ENCODE results near the gene LMAN2L. TPM values are rescaled to one million over a fixed set of nuclear protein-coding genes. Genes with fewer than 3 reads are reported as not detected.

The LMAN2L gene
- total RNA-seq, 3 donors from 2014 or later: 21.9 to 39.8 (median 24.3) TPM

GRCh38 chr2:96689431-96689991 lies 50.4 kb downstream of the LMAN2L start:
- no peaks in the 10 kb centered on the region for H3K9me3 ChIP-seq
- no peaks in the 10 kb centered on the region for H3K4me1 ChIP-seq
- H3K4me3 ChIP-seq: no peak overlapping the region
- intact Hi-C loops (cut with DNase I; ENCODE audit: low total_unique reads): no loop called here
- no peaks in the 10 kb centered on the region for H3K36me3 ChIP-seq
- DNase-seq (ENCODE audit: low spot score in 2 of 2): no peak
- no peaks in the 10 kb centered on the region for H3K27me3 ChIP-seq
- no peak for TF ChIP-seq POLR2AphosphoS5 (IDR thresholded peaks at IDR 0.05)
- TF ChIP-seq CTCF (IDR thresholded peaks at IDR 0.05): no peak
- TF ChIP-seq POLR2A (IDR thresholded peaks at IDR 0.05): no peak
- no peak overlapping the region for H3K27ac ChIP-seq

GRCh38 chr2:96688649-96689430 lies 51.0 kb downstream of the LMAN2L start:
- intact Hi-C loops (cut with DNase I; ENCODE audit: low total_unique reads): no loop called here
- H3K27me3 ChIP-seq: no peaks in the 10 kb centered on the region
- H3K4me3 ChIP-seq: no peak overlapping the region
- no peaks in the 10 kb centered on the region for H3K36me3 ChIP-seq
- H3K4me1 ChIP-seq: no peaks in the 10 kb centered on the region
- H3K9me3 ChIP-seq: no peaks in the 10 kb centered on the region
- TF ChIP-seq POLR2A (IDR thresholded peaks at IDR 0.05) (no peak), CTCF (IDR thresholded peaks at IDR 0.05) (no peak), POLR2AphosphoS5 (IDR thresholded peaks at IDR 0.05) (no peak)
- no peak overlapping the region for H3K27ac ChIP-seq
- no peak for DNase-seq (ENCODE audit: low spot score in 2 of 2)

GRCh38 chr2:96687711-96688640 lies 51.9 kb downstream of the LMAN2L start:
- Histone ChIP-seq H3K27ac (no peak overlapping the region), H3K9me3 (no peaks in the 10 kb centered on the region), H3K36me3 (no peaks in the 10 kb centered on the region), H3K27me3 (no peaks in the 10 kb centered on the region), H3K4me3 (no peak overlapping the region), H3K4me1 (no peaks in the 10 kb centered on the region)
- DNase-seq (ENCODE audit: low spot score in 2 of 2): no peak
- no peak for TF ChIP-seq POLR2A (IDR thresholded peaks at IDR 0.05)
- intact Hi-C loops (cut with DNase I; ENCODE audit: low total_unique reads): no loop called here

- no peak for DNase-seq (ENCODE audit: low spot score in 2 of 2)
- no peaks in the 10 kb centered on the region for H3K9me3 ChIP-seq
- H3K36me3 ChIP-seq: no peaks in the 10 kb centered on the region
- TF ChIP-seq POLR2AphosphoS5 (IDR thresholded peaks at IDR 0.05): no peak
- no peaks in the 10 kb centered on the region for H3K27me3 ChIP-seq
- no peak overlapping the region for H3K4me3 ChIP-seq
- H3K27ac ChIP-seq: no peak overlapping the region
- no peaks in the 10 kb centered on the region for H3K4me1 ChIP-seq
- intact Hi-C loops (cut with DNase I; ENCODE audit: low total_unique reads): no loop called here
Observed at GRCh38 chr2:96687266-96687665, 52.6 kb downstream of the LMAN2L start.

GRCh38 chr2:96685577-96686459 lies 54.0 kb downstream of the LMAN2L start:
- Histone ChIP-seq H3K4me1 (no peaks in the 10 kb centered on the region), H3K9me3 (no peaks in the 10 kb centered on the region), H3K27me3 (no peaks in the 10 kb centered on the region), H3K27ac (no peak overlapping the region), H3K36me3 (no peaks in the 10 kb centered on the region), H3K4me3 (no peak overlapping the region)
- DNase-seq (ENCODE audit: low spot score in 2 of 2): no peak
- intact Hi-C loops (cut with DNase I; ENCODE audit: low total_unique reads): no loop called here
- TF ChIP-seq CTCF (IDR thresholded peaks at IDR 0.05): no peak
- TF ChIP-seq POLR2AphosphoS5 (IDR thresholded peaks at IDR 0.05): no peak
- no peak for TF ChIP-seq POLR2A (IDR thresholded peaks at IDR 0.05)
